ENCODE measurements around the gene C1QTNF6. TPM values are rescaled to one million over a fixed set of nuclear protein-coding genes. Genes with fewer than 3 reads are reported as not detected.

C1QTNF6 gene
- total and polyA plus RNA-seq, 8 donors: 1.2 to 10.9 (median 3.0) TPM

DNA sequence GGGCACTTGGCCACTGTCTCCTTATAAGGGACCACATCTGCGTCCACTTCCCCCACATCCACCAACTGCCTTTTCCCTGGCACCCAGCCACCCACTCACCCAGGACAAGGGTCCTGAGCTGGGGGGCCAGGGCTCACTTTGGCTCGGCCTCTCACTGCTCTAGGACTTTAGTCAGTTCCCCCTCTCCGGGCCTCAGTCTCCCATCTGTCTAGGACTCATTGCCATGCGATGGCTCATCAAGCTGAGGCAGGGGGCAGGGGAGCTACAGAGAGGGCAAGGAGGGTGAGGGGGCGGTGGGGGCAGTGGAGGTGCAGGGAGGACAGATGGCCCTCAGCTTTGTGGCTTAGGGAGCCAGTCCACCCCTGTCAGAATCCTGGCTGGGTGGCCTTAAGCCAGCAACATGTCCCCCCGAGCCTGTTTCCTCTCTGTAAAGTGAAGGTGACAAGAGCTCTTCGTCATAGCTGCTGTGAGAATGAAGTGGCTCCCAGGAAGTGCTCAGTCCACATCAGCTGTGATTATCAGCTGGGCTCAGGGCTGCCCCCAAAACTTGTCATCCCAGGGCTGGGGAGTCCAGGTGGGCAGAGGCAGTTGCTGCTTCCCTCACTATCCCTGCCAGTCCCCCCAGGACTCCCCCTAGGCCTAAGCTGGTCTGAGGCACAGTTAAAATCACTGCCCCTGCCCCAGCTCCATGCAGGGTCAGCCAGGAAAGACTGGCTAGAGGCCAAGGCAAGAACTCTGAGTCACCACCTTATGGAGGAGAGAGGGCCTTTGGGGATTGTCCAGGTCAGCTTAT lies 41.2 kb upstream of the C1QTNF6 start:
- WGBS, 2 donors: 75 to 78% methylated on average over 7 of the region's 7 CpGs
- no peak overlapping the region for H3K27ac ChIP-seq

DNA sequence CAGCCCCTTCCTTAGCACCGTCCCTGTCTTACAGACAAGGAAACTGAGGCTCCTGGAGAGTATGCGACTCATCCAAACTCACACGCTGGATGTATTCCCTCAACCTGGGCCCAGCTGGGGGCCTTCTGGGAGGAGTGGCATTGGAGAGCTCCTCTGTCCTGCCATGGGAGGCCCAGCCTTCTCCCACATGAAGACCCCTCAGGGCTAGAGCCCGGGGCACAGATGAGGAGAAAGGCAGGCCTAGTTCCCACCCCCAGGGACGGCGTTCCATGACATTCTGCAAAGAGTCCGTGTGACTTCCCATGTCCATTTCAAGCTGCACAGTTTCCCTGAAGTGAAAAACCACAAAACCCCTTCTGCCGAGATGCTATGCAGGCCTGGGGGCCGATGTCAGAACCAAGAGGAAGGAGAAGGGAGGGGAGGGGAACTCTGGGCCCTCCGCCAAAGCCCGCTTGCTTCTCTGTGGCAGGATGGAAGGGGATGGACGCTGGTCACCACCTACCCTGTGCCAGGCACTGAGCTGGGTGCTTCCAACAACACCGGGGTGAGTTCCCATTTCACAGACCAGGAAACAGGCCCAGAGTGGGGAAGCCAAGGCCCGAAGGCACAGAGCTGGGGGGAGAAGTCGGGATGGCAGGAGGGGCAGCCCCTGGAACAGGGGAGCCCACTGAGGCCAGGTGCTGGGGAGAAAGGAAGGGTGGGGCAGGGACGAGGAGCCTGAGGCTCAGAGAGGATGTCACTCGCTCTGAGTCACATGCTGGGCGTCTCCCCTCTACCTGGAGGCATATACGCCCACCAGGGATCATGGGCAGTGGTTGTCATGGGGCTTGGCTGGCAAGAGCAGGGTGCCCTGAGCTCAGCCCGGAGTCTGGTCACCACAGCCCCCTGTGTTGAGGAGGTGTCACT lies 40.3 kb upstream of the C1QTNF6 start:
- intact Hi-C loops (cut with DNase I): no loop called here
- Histone ChIP-seq H3K27ac (no peak overlapping the region), H3K4me3 (no peak overlapping the region), H3K4me1 (peaks cover 0 to 5% (median 3%) of the 10 kb centered on the region in 3 donors), H3K27me3 (no peaks in the 10 kb centered on the region), H3K9me3 (no peaks in the 10 kb centered on the region), H3K36me3 (no peaks in the 10 kb centered on the region)
- no peak for DNase-seq
- FAIRE-seq: no peak
- ATAC-seq: peak in 2 of 4 donors; percentile 32 to 48
- TF ChIP-seq, protein P1, sequence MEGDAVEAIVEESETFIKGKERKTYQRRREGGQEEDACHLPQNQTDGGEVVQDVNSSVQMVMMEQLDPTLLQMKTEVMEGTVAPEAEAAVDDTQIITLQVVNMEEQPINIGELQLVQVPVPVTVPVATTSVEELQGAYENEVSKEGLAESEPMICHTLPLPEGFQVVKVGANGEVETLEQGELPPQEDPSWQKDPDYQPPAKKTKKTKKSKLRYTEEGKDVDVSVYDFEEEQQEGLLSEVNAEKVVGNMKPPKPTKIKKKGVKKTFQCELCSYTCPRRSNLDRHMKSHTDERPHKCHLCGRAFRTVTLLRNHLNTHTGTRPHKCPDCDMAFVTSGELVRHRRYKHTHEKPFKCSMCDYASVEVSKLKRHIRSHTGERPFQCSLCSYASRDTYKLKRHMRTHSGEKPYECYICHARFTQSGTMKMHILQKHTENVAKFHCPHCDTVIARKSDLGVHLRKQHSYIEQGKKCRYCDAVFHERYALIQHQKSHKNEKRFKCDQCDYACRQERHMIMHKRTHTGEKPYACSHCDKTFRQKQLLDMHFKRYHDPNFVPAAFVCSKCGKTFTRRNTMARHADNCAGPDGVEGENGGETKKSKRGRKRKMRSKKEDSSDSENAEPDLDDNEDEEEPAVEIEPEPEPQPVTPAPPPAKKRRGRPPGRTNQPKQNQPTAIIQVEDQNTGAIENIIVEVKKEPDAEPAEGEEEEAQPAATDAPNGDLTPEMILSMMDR (IDR thresholded peaks at IDR 0.05): no peak
- 78 to 79% methylated on average over 20 of the region's 20 CpGs for WGBS, 2 donors

More for the DNA sequence above, 41.2 kb upstream of the C1QTNF6 start:
- intact Hi-C loops (cut with DNase I): no loop called here
- Histone ChIP-seq H3K36me3 (no peaks in the 10 kb centered on the region), H3K27me3 (no peaks in the 10 kb centered on the region), H3K9me3 (no peaks in the 10 kb centered on the region), H3K4me1 (peaks cover 0 to 5% (median 3%) of the 10 kb centered on the region in 3 donors), H3K4me3 (no peak overlapping the region)
- ATAC-seq (peak; percentile 21 to 50 (median 42)), DNase-seq (peak in 1 of 6 donors; percentile 37), FAIRE-seq (no peak)
- TF ChIP-seq, protein P1 (IDR thresholded peaks at IDR 0.05): no peak

DNA sequence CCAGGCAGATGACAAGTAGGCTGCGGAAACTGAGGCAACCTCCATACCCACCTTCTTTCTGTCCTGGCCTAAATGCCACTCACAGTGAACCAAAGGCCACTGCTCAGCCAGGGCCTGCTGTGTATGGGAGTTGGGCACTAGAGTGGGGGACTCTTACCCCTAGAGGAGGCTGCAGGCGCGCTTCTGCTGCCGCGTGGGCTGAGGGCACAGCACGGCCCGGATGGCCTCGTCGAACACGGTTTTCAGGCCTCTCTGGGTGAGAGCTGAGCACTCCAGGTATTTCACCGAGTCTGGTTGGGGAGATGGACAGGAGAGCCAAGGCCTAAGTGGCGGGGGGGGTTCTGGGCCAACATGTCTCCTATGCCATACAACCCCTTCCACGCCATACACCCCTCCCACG lies 38.5 kb upstream of the C1QTNF6 start:
- TF ChIP-seq, protein P1 (IDR thresholded peaks at IDR 0.05): no peak
- H3K4me3 ChIP-seq: no peak overlapping the region
- no peak overlapping the region for H3K27ac ChIP-seq
- ATAC-seq (no peak), DNase-seq (no peak), FAIRE-seq (no peak)
- intact Hi-C loops (cut with DNase I): no loop called here
- H3K4me1 ChIP-seq: peaks cover 0 to 5% (median 3%) of the 10 kb centered on the region in 3 donors
- H3K36me3 ChIP-seq: no peaks in the 10 kb centered on the region
- WGBS, 2 donors: 87 to 92% methylated on average over 14 of the region's 14 CpGs
- H3K9me3 ChIP-seq: no peaks in the 10 kb centered on the region
- H3K27me3 ChIP-seq: no peaks in the 10 kb centered on the region

DNA sequence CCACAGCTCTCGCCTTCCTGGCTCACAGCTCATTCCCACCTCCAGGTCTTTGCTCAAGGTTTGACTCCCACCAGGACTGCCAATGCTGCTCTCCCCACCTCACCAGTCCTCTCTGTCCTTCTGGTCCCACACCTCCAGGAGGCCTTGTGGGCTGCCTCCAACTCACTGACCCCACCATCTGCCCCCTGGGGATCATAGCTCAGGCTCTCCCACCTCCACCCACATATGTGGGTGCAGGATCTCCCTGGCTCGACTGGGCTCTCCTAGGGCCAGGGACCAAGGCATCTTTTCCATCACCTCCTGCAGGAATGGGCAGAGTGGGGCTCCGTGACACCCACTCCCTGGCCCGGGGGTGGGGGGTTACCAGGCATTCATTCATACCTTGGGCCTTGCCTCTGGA lies 38.0 kb upstream of the C1QTNF6 start:
- 78 to 92% methylated on average over 4 of the region's 4 CpGs for WGBS, 2 donors
- Histone ChIP-seq H3K4me1 (peaks cover 0 to 5% (median 3%) of the 10 kb centered on the region in 3 donors), H3K9me3 (no peaks in the 10 kb centered on the region), H3K36me3 (no peaks in the 10 kb centered on the region), H3K27ac (no peak overlapping the region), H3K27me3 (no peaks in the 10 kb centered on the region), H3K4me3 (no peak overlapping the region)
- DNase-seq: no peak
- no peak for ATAC-seq
- TF ChIP-seq, protein P1 (IDR thresholded peaks at IDR 0.05): no peak
- intact Hi-C loops (cut with DNase I): no loop called here
- no peak for FAIRE-seq

Data from pancreas (tissue), 10 donors.